ENCODE data around the gene LANCL2. TPM values are rescaled to one million over a fixed set of nuclear protein-coding genes. Genes with fewer than 3 reads are reported as not detected.

The LANCL2 gene
- total RNA-seq, 1 donor from 2014 or later, result 23.0 TPM

DNA sequence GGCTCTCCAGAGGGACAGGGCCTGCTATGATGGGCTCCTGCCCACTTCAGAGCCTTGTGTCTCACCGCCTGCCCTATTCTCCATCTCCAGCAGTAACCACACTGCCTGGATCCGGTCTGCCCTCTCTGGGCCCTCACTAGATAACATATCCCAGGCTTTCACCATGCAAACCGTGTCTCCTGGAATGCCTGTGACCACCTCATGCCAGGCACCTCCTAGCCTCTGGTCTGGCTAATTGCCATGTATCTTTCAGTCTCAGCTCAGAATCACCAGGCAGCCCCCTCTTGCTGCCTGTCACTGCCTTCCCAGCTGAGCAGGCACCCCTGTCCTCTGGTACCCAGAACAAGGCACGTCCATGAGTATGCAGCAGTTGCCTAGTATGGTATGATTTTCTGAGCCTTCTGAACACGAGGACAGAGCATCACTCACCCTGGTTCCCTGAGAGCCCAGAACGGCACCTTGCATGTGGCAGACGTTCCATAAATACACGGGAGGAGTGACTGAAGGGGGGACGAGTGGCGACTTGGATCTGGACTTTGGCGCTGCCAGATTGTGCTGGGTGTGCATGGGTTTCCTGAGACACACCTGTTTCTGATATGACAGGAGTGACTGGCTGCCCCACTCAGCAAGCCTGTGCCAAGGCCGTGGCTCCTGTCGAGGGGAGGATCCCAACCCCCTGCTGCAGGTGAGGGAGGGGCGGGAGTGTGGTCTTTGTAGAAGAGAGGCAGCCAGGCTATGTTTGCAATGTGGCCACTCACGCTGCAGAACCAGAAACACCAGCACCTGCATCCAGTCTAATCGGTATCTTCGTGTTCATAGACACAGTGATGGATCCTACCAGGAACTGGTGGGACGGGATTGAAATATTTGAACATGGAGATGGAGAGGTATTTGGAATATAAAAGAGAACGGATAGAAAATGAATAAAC is 112.0 kb downstream of the LANCL2 start:
- H3K27ac Mint-ChIP-seq (ENCODE audit: unreplicated experiment), result no peak overlapping the region
- no peaks in the 10 kb centered on the region for H3K9me3 Mint-ChIP-seq
- TF ChIP-seq CTCF (conservative IDR thresholded peaks at IDR 0.05), result no peak
- no peaks in the 10 kb centered on the region for H3K4me1 Mint-ChIP-seq
- no peaks in the 10 kb centered on the region for H3K36me3 Mint-ChIP-seq (ENCODE audit: low read depth)
- H3K4me3 Mint-ChIP-seq, result no peak overlapping the region
- DNase-seq (ENCODE audit: low read depth, low spot score), result no peak
- no peaks in the 10 kb centered on the region for H3K27me3 Mint-ChIP-seq (ENCODE audit: low read depth)

- Mint-ChIP-seq H3K9me3 (no peaks in the 10 kb centered on the region), H3K27me3 (ENCODE audit: low read depth) (no peaks in the 10 kb centered on the region), H3K36me3 (ENCODE audit: low read depth) (no peaks in the 10 kb centered on the region), H3K4me3 (no peak overlapping the region), H3K27ac (ENCODE audit: unreplicated experiment) (no peak overlapping the region), H3K4me1 (no peaks in the 10 kb centered on the region)
- no peak for TF ChIP-seq CTCF (conservative IDR thresholded peaks at IDR 0.05)
- DNase-seq (ENCODE audit: low read depth, low spot score), result no peak
Measured at GRCh38 chr7:55477781-55478374, 112.7 kb downstream of the LANCL2 start.

GRCh38 chr7:55478700-55479099 is 113.6 kb downstream of the LANCL2 start:
- Mint-ChIP-seq H3K27ac (ENCODE audit: unreplicated experiment) (no peak overlapping the region), H3K9me3 (no peaks in the 10 kb centered on the region)
- no peak for DNase-seq (ENCODE audit: low read depth, low spot score)

GRCh38 chr7:55481155-55481554 is 116.0 kb downstream of the LANCL2 start:
- Mint-ChIP-seq H3K27me3 (ENCODE audit: low read depth) (no peaks in the 10 kb centered on the region), H3K27ac (ENCODE audit: unreplicated experiment) (no peak overlapping the region)
- DNase-seq (ENCODE audit: low read depth, low spot score), result no peak

More at GRCh38 chr7:55478700-55479099, 113.6 kb downstream of the LANCL2 start:
- no peaks in the 10 kb centered on the region for H3K36me3 Mint-ChIP-seq (ENCODE audit: low read depth)
- H3K27me3 Mint-ChIP-seq (ENCODE audit: low read depth), result no peaks in the 10 kb centered on the region
- H3K4me3 Mint-ChIP-seq, result no peak overlapping the region
- no peak for TF ChIP-seq CTCF (conservative IDR thresholded peaks at IDR 0.05)
- no peaks in the 10 kb centered on the region for H3K4me1 Mint-ChIP-seq

GRCh38 chr7:55483046-55483445 is 117.9 kb downstream of the LANCL2 start:
- no peak overlapping the region for H3K4me3 Mint-ChIP-seq
- H3K36me3 Mint-ChIP-seq (ENCODE audit: low read depth), result peaks cover 10% of the 10 kb centered on the region
- no peak overlapping the region for H3K27ac Mint-ChIP-seq (ENCODE audit: unreplicated experiment)
- peaks cover 6% of the 10 kb centered on the region for H3K4me1 Mint-ChIP-seq
- DNase-seq (ENCODE audit: low read depth, low spot score), result no peak
- H3K27me3 Mint-ChIP-seq (ENCODE audit: low read depth), result no peaks in the 10 kb centered on the region
- no peak for TF ChIP-seq CTCF (conservative IDR thresholded peaks at IDR 0.05)
- H3K9me3 Mint-ChIP-seq, result no peaks in the 10 kb centered on the region

More at GRCh38 chr7:55481155-55481554, 116.0 kb downstream of the LANCL2 start:
- H3K4me1 Mint-ChIP-seq, result peaks cover 2% of the 10 kb centered on the region
- H3K4me3 Mint-ChIP-seq, result no peak overlapping the region
- no peaks in the 10 kb centered on the region for H3K9me3 Mint-ChIP-seq
- TF ChIP-seq CTCF (conservative IDR thresholded peaks at IDR 0.05), result no peak
- peaks cover 6% of the 10 kb centered on the region for H3K36me3 Mint-ChIP-seq (ENCODE audit: low read depth)

Other genes starting within 250 kb of the LANCL2 start
- 50.7 and 51.6 TPM in 2 replicates for gene VOPP1, start 207.2 kb downstream of the LANCL2 start, total RNA-seq

Measured in neural crest cell (in vitro differentiated cells).